GM18517 (cell line): ENCODE results near the gene ADAMTS17.

Experiments used
- ATAC-seq: cut with Tn5 transposase; IDR thresholded peaks from one replicate; pipeline ENCODE4 v1.9.1; 2021; ENCODE audit warnings: mild to moderate bottlenecking, moderate library complexity; ENCODE audit not compliant: unreplicated experiment

ADAMTS17 gene, protein sequence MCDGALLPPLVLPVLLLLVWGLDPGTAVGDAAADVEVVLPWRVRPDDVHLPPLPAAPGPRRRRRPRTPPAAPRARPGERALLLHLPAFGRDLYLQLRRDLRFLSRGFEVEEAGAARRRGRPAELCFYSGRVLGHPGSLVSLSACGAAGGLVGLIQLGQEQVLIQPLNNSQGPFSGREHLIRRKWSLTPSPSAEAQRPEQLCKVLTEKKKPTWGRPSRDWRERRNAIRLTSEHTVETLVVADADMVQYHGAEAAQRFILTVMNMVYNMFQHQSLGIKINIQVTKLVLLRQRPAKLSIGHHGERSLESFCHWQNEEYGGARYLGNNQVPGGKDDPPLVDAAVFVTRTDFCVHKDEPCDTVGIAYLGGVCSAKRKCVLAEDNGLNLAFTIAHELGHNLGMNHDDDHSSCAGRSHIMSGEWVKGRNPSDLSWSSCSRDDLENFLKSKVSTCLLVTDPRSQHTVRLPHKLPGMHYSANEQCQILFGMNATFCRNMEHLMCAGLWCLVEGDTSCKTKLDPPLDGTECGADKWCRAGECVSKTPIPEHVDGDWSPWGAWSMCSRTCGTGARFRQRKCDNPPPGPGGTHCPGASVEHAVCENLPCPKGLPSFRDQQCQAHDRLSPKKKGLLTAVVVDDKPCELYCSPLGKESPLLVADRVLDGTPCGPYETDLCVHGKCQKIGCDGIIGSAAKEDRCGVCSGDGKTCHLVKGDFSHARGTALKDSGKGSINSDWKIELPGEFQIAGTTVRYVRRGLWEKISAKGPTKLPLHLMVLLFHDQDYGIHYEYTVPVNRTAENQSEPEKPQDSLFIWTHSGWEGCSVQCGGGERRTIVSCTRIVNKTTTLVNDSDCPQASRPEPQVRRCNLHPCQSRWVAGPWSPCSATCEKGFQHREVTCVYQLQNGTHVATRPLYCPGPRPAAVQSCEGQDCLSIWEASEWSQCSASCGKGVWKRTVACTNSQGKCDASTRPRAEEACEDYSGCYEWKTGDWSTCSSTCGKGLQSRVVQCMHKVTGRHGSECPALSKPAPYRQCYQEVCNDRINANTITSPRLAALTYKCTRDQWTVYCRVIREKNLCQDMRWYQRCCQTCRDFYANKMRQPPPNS

DNA sequence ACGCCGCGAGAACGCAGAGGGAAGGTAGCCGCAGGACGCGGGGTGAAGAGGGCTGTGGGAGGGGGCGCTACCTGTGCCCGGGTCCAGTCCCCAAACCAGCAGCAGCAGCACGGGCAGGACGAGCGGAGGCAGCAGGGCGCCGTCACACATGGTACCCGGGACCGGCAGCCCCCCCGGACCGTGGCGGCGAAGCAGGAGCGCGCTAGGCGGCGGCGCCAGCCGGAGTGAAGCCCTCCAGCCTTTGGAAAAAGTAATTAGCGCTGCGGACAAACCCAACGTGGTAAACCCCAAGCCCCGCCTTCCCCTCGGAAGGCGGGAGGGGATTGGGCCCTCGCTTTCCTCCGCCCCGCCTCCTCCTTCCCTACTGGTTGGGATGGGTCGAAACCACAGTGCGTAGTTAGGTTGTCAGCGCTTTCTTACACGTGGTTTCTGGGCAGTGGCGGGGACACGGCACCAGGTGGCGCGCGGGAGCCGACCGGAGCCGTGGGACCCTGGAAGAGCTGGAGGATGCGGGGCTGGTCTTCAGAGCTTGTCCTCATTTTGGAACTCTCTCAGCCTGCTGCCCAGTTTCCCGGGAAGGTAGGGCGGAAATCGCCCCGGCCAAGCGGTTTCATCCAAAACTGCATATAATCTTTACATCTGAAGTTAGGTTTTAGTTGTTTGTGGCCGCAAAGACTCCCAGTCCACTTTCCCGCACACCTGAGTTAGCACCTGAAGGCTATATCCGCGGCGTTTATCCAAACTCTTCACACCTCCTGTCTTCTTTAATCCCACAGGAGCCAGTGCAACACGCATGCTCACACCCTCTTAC lies at the start of gene ADAMTS17:
Gene ADAMTS17, minus strand, starts transcription at position 226 of the 811 bp plus-strand sequence. Its CDS starts 76 bp downstream, at position 150.
- peak; percentile 92 for ATAC-seq

DNA sequence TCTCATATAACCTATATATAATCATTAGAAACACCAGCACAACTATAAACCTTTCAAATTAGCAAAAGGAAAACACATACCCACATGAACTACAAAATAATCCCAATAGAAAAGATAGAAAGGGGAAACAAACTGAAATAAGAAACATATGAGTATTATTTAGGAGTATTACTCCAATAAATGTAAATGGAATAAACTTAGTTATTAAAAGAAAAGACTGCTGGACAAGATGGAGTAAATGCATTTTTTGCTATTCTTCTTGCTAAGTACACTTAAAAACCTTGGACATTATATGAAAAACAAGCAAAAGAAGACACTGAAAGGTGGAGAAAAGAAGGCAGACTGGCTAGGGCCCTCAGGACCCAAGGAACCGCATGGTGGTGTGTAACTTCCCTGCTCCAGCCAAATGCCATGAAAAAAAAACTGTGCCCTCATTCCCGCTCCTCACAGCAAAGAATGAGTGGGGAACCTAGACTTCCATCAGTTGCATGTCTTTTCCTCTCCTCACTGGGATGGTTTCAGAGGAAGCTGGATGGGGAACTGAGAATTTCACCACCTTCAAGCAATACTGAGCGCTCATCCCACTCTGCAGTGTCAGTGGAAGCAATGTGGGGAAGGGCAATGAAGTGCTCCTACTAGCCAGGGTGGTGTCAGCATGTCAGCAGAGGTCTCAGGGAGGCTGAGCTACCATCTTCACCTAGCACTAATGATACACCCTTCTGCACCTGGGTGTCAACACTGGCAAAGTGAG lies 43.7 kb upstream of the ADAMTS17 start:
- no peak for ATAC-seq

DNA sequence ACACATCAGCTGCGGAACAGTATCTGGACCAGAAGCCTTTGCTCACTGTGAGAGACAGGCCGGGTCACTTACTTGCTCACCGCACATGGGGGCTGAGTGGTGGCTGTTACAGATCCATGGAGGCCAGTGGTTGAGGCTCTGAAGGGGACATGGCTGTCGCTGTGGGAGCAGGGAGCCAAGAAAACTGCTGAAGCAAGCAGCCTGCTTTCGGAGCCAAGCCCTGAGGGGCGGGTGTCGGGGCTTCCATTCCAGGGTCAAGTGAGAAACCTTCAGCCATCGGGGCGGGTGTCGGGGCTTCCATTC lies 42.3 kb upstream of the ADAMTS17 start:
- no peak for ATAC-seq

DNA sequence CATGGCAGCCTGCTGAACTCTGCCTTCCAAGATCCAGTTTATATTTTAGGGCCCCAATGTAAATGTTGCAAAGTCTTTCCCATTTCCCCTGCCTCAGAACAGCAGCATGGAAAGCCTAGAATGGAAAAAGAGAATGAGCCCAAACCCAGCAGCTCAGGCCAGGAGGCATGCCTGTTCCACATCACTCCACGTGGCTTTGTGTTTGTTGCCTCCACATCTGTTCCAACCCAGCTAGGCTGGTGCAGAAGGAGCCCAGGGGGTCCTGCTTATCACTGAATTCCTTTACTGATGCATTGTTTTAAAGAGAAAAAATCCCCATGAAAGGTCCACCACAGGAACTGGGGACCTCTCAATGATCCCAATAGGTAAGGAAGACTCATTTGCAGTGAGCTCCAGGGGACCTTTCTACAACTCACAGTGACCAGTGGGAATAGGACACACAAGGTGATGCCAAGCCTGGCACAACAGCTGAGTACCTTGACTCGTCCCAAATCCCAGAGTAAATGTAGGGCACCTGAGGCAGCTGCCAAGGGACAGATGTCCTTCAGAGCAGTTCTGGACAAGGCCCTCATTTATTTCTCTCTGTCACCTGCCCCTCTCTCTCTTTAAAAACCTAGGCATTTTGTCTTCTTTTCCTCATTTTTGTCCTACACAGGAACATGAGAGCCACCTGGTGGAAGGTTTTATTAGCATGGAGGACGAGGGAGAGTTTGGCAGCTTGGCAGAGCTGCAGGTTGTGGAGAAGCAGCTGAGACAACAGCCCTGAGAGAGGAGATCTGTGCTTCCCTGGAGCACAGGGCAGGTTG lies 41.7 kb upstream of the ADAMTS17 start:
- ATAC-seq = no peak

DNA sequence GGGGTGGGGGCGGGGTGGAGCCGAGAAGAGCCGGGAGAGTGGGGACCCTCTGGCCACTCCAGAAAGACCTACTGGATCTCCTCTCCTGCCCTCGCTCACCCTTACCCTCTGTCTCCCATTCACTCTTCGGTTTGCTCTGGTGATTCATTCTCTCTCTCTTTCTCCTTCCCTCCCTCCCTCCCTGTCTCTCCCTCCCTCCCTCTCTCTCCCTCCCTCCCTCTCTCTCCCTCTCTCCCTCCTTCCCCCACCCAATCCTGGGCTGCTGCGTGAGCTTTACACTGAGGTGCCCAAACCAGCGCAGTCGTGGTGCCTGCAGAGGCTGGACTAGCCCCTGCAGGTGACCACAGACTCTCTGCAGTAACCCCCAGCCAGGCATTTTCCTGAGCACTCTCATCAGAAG lies 32.2 kb upstream of the ADAMTS17 start:
- ATAC-seq = no peak

DNA sequence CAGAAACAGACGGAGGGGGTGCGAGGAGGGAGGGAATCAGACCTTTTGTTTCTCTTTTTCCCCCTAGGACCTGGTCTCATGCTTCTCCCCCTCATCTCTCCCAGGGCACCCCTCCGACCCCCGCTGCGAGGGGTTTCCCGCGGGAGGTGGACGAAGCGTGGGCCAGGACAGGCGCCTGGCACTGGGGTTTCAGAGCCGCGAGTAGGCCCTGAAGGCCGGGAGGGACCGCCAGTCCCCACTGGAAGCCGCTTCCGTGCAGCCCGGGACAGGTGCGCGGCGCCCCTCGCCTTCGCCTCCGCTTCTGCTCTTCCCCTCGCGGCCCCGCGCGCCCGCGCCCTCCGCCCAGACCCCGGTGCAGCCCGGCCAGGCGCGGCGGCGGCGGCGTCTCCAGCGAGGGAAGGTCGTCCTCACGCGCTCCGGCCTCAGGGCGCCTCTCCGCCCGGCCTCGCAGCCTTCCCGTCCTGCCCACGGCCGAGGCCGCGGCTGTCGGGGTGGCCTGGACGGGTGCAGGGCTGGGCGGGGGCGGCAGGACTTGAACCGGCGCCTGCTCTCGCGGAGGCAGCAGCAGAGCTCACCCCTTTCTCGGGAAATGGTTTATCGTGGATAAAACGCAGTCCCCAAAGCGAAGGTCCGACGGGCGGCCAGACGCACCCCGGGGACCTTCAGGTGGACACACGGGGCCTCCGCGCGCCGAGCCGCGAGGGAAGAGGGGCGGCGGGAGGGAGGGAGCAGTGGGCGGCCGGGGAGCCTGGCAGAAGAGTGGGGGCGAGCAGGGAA lies 31.5 kb upstream of the ADAMTS17 start:
- no peak for ATAC-seq

DNA sequence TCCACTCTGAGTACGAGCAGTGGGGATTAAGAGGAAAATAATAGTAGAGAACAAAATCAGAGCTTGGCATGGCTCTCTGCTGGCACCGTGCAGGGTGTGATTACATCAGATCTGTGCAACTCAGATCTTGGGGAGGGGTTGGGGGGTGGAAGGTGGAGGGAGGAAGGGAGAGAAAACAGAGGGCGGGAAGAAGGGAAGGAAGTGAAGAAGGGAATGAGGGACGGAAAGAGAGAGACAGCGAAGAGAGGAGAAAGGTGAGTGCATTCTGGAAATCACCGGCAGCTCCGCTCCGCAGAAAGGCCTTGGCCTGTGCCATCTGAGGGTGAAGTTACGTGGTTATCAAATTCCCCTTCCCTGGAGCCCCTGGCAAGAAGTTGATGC lies 31.0 kb upstream of the ADAMTS17 start:
- no peak for ATAC-seq

DNA sequence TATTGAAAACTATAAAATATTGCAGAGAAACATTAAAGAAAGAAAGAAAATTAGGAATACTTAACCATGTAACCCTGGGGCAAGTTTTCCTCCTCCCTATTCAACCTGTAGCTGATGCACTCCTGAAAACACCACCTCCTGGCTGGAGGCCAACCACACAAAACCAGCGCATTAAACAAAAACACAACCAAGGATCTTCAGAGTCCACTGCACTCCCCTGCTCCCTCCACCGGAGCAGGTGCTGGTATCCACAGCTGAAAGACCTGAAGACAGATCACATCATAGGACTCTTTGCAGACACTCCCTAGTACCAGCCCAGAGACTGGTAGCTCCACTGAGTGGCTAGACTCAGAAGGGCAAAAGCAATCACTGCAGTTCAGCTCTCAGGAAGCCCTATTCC lies 13.6 kb upstream of the ADAMTS17 start:
- ATAC-seq = no peak

DNA sequence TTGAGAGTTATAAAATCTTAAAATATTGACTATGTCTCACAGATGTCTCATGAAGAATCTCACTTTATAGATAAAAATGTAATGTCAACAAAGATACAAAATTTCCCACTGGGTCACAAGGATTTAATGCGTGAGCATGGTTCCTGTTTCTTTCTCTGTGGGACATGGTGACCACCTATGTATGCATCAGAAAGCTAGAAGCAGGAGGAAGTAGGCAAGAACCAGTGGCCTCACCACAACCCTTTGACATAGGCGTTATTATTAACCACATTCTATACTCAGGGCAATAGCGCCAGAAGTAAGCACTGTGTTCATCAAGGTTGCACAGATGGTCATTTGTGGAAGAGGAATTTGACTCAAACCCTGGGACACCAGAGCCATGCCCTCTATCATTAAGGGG lies 11.7 kb upstream of the ADAMTS17 start:
- no peak for ATAC-seq

DNA sequence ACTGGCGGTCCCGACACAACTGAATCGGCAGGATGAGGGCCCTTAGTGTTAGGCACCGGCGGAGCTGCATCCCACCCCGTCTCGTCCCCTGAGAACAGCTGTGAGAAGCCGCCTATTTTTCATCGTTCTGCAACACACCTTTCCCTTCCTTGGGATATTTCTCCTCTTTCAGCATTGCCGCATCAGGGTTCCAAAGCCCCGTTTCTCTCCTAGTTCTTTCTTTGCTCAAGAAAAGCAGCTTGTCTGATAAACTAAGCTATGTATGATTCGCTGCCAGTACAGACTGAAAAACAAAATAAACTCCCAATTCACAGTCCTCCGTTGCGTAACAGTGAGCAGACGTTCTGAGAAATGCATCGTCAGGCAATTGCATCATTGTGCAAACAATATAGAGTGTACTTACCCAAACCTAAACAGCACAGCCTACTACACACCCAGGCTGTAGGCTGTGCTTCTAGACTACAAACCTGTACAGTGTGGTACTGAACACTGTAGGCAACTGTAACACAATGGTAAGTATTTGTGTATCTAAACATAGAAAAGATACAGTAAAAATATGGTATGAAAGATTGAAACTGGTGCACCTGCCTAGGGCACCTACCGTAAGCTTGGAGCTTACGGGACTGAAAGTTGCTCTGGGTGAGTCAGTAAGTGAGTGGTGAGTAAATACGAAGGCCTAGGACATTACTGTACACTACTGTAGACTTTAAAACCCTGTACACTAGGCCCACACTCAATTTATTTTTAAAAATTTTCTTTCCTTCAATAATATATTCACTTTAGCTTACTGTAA lies 8.9 kb upstream of the ADAMTS17 start:
- no peak for ATAC-seq

DNA sequence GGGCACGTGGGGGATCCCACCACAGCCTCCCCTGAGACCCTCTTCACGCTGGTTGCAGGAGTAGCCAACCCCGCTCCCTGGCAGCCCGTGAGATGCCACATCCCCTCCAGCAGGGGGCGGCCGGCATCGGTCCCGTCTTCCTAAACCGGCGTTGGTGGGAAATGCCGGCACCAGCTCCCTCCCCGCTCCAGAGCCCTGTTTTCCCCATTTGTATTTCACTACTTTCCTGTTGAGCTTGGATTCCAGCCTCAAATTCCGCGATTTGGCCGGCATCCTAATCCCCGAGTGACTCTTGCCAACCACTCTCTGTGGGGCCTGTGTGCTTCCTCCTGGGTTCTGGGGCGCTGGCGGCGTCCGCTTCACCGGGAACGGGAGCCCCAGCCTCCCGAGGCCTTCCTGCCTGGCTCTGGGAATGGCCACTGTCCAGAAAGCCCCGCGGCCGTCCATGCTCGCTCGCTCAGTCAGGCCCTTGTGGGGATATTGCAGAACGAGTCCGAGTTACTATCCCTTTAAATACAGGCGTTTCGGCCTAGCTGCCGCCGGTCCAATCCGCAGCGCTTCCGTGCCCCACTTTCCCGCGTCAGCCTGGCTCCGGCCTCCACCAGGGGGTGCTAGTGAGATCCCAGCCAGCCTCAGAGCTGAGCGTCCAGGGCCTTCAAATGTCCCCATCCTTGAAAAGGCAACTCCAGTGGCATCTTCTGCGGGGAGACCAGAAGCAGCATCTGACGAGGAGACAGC lies 8.1 kb upstream of the ADAMTS17 start:
- ATAC-seq = peak; percentile 90

DNA sequence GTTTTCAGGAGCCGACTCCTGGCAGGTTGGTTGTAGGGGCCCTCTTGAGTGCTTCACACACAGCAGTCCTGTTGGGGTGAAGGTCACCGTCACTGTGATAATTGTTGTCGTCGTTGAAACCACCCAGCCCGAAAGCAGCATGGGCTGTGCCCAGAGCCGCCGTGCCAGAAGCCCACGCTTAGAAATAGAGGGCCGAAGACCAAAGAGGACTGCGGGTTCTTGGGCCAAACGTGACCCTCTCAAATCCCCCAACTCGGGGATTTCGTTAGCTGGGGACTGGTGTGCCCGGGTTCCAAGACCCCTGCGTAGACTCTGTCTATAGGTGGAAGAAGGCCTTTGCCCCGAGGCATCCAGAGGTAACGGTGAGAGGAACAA lies 7.5 kb upstream of the ADAMTS17 start:
- no peak for ATAC-seq

DNA sequence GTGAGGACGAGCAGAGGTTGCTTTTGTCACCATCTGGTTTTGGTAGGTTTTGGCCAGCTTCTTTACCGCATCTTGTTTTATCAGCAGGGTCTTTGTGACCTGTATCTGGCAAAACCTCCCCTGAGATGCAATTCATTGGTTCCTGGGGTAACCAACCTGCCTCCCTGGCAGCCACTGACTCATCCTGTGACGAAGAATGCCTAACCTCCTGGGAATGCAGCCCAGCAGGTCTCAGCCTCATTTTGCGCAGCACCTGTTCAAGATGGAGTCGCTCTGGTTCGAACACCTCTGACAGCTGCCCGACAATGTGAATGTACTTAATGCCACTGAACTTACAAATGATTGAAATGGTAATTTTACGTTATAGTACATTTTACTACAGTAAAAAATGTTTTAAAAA lies 6.8 kb upstream of the ADAMTS17 start:
- no peak for ATAC-seq

DNA sequence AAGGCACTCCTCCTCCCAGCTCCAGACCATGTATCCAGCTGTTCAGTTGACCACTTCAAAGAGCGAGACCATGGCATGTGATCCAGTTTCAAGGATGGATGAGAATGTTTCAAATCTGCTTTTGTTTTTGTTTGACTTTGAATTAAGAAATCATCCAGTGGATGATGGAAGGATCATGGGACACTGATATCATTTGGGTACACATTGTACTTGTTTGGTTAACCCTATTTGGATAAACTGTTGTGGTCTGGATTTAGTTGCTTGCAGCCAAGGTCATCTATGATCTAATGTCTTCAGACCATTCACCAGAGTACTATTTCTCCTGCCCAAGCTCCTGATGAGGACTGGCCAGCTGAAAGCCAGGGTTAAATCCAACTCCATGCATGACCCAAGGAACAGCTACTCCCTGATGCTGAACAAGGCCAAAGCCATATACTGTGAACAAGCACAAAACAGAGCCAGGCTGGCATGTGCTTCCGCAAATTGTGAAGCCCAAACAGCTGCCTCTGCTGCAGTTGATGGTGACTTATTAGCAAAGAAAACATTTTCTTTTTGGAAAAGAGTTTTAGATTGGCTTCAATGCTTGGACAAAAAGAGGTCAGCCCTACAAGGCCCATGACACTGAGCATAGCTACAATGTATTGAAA lies 5.2 kb upstream of the ADAMTS17 start:
- ATAC-seq = no peak

DNA sequence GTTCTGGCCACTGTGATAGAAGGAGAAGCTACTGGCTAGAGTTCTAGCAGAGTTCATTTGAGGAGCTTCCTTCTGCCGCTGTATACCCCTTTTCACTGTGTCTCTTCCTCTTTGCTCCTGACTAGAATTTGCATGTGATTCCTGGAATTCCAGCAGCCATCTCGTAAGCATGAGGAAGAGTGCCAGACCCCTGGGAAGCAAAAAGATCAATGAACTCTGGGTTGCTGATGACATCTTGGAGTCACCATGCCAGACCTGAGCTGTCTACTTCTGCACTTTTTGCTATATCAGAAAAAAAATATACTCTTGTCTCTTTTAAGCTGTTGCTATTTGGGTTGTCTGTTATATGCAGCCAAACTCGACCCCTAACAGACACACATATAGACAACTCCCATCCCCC lies 3.7 kb upstream of the ADAMTS17 start:
- ATAC-seq = no peak

DNA sequence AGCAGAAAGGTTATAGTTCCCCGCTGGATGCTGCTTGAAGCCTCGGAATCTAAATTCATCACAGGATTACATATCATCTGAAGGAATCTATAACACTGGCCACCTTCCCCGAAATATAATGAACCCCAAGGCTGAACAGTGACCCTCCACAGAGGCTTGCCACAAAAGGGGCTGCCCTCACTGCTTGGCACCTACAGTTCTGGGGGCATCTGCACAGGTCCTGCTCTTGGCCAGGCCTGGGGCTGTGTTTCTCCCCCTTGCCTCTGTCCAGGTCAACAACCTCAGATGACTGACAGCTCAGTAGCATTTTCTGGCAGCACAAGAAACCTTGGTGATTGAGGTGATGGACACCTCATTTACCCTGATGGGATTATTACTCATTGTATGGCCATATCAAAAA lies 1.5 kb upstream of the ADAMTS17 start:
- ATAC-seq = no peak

DNA sequence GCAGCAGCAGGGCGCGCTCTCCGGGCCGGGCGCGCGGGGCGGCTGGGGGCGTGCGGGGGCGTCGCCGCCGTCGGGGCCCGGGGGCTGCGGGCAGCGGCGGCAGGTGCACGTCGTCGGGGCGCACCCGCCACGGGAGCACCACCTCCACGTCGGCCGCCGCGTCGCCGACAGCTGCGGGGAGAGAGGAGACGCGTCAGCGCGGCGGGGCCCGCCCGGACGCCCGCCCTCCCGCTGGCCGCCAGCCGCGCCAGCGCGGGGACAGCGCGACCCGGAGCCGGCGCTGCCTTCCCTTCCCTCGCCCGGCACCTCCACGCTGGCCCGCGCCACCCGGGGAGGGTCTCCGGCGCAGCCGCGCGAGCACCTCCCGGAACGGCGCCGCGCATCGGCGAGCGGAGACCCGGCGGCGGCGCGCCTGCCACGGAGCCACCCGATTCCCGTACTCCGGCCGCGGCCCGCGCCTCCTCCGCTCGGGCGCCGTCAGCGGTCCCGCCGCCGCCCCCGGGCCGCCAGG lies 481 bp downstream of the ADAMTS17 start:
- ATAC-seq = no peak
